ENCODE measurements around the gene PHKG1.
"Not testable (repeated sequence)": the region's sequence is repeated elsewhere in the genome, so short reads cannot be mapped to it uniquely, and the experiment has no call there.

Gene PHKG1

GRCh38 chr7:56092789-56093531 lies at the start of gene PHKG1:
PHKG1 (minus strand) TSS chr7:56092952; CDS start chr7:56088941, 4,011 bp downstream.
- CTCF ChIA-PET = interaction anchor here (1.2 to 1.4 kb wide), 2 partner anchors 10 to 18 kb away, joined by 3 to 5 read pairs; no protein-coding TSS in a partner anchor
- no peak for TF ChIP-seq CTCF (IDR thresholded peaks at IDR 0.05; ENCODE audit: control extremely low read depth, extremely low read depth, low read depth, missing control alignments)
- POLR2A ChIA-PET = interaction anchor here (1.1 to 1.3 kb wide), 2 partner anchors 13 to 42 kb away, joined by 4 read pairs; partner anchors contain the start of genes CCT6A and PSPH
- DNase-seq (ENCODE audit: extremely low spot score) = no peak

- POLR2A ChIA-PET; DNase-seq (ENCODE audit: extremely low spot score); CTCF ChIA-PET: not testable (repeated sequence)
These were observed 38.3 kb upstream of the PHKG1 start for GRCh38 chr7:56131062-56131461.

DNA sequence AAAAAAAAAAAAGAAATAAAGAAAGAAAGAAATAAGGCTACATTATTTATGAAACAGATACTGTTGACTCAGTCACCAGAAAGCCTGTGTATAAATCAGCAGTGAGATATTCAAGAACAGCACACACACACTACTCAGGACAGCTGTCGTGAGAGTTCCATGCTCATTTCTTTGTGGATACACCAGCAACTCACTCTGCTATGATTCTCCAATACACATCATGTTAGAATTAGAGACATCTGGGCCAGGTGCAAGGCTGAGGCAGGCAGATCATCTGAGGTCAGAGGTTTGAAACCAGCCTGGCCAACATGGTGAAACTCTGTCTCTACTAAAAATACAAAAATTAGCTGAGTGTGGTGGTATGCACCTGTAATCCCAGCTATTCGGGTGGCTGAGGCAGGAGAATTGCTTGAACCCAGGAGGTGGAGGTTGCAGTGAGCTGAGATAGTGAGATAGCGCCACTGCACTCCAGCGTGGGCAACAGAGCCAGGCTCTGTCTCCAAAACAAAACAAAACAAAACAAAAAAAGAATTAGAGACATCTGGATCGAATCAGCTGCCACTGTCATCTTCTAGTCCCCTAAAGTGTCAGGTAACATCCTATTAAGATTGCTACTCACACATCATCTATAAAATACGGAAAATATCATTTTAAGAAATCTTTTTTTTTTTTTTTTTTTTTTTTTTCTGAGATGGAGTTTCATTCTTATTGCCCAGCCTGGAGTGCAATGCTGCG lies 34.7 kb upstream of the PHKG1 start:
- POLR2A ChIA-PET = interaction anchor here (0.5 kb wide), 1 partner anchor 474 kb away, joined by 3 read pairs; no protein-coding TSS in a partner anchor
- TF ChIP-seq CTCF (IDR thresholded peaks at IDR 0.05; ENCODE audit: control extremely low read depth, extremely low read depth, low read depth, missing control alignments) = no peak
- CTCF ChIA-PET = interaction anchor here (0.7 kb wide), 1 partner anchor 1648 kb away, joined by 3 read pairs; no protein-coding TSS in a partner anchor
- DNase-seq (ENCODE audit: extremely low spot score) = no peak

DNA sequence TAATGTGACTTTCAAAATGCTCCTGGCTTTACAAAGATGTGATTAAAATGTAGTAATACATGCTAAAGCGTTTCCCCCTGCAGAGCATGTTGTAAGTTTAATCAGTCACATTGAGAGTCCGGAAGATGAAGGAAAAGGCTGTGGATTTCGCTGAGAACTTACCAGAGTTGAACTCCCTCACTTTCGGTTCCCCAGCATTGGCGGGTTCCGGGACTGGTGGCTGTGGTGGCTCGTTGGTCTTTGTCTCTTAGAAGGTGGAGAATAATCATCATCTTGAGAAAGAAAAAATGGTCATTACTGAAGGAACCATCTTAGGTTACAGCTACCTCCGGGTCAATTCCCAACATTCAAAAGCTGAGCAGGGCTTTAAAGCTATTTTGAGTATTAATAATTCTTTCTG lies 33.1 kb upstream of the PHKG1 start:
- no peak for DNase-seq (ENCODE audit: extremely low spot score)
- ChIA-PET CTCF (no interaction called here), POLR2A (no interaction called here)
- TF ChIP-seq CTCF (IDR thresholded peaks at IDR 0.05; ENCODE audit: control extremely low read depth, extremely low read depth, low read depth, missing control alignments) = no peak

GRCh38 chr7:56124981-56125380 lies 32.2 kb upstream of the PHKG1 start:
- CTCF ChIA-PET = interaction anchor here (1.2 kb wide), 1 partner anchor 9 kb away, joined by 3 read pairs; no protein-coding TSS in a partner anchor
- DNase-seq (ENCODE audit: extremely low spot score) = no peak
- POLR2A ChIA-PET = no interaction called here
- TF ChIP-seq CTCF (IDR thresholded peaks at IDR 0.05; ENCODE audit: control extremely low read depth, extremely low read depth, low read depth, missing control alignments) = no peak

- no peak for TF ChIP-seq CTCF (IDR thresholded peaks at IDR 0.05; ENCODE audit: control extremely low read depth, extremely low read depth, low read depth, missing control alignments)
- ChIA-PET POLR2A (no interaction called here), CTCF (no interaction called here)
- no peak for DNase-seq (ENCODE audit: extremely low spot score)
These were observed 28.7 kb upstream of the PHKG1 start for GRCh38 chr7:56121440-56121839.
